ENCODE data around the gene FDX2. TPM values are rescaled to one million over a fixed set of nuclear protein-coding genes. Genes with fewer than 3 reads are reported as not detected.

Gene FDX2
- total and polyA plus RNA-seq, 7 donors, result 19.2 to 45.9 (median 25.2) TPM

DNA sequence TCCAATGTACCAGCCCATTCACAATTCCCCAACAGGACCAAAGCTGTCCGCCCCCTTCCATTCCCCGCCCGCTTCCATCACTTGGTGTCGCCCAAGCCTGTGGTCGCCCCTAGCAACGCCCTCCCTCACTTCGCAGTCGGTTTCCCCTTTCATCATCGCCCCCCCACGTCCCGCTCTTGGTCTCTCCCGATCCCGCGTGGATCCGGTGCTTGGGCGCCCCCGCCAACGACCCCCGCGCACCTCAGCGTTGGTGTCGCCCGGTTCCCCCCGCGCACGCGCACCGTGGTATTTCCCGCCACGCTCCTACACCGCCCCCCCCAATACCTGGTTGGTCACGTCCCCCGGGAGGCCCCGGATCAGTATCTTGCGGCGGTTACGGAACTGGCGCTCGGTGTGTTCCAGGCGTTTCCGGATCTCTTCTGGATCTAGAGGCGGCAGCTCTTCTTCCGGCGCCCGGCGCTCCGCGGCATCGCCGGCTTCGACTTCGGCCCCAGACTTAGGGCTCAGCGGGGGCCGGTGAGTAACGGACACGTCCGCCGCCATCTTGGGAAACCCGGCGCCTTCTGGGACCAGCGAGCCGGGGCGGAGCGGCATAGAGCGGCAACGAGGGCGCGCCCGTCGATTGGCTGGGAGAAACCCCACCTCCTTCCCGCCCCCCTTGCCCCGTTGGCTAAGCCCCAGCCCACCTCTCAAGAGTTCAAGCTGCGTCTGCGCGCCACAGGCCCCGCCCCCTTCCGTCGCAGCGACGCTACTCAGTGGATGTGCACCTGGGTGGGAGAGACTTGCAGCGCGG is 17.3 kb upstream of the FDX2 start, which contains the start of gene RAVER1:
Gene RAVER1, minus strand, starts transcription at position 565 of the 793 bp plus-strand sequence. Its CDS starts 22 bp downstream, at position 543.
- no peaks in the 10 kb centered on the region for H3K9me3 ChIP-seq
- intact Hi-C loops (cut with DNase I), result loop anchor here (2.0 to 10.0 kb wide), 3 partner anchors 48 to 138 kb away; partner anchors contain the start of genes CDC37, DNMT1 and TYK2

DNA sequence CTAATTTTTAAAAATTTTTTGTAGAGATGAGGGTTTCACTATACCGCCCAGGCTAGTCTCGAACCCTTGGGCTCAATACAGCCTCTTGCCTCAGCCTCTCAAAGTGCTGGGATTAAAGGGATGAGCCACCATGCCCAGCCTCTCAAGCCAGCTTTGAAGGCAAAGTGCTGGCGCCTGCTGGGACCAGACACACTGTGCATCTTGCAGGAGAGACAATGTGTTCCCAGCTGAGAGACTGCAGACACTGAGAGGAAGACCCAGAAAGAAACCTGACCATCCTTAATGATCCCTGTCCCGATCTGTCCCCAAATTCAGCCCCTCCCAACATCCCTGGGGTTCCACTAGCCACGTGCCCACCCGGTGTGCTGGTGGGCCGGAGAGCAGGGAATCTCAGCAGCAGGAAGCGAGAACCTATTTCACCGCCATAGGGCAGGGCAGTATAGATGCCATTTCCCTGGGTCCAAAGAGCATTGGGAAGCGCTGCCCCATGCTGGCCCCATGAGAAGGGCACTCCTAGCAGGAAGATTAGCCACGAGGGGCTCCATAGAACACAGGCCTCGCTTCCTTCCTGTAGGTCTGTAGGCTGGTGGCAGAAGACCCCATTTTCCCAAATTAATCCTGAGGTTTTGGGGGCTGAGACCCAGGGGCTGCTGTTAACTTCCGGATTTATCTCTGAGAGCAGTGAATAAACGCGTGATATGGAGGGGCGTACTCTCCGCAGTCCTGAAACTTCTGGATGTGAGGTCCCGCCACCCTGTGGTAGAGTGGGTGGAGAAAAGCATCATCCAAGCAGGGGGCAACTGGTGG is 16.5 kb upstream of the FDX2 start:
- intact Hi-C loops (cut with DNase I), result loop anchor here (2.0 to 10.0 kb wide), 3 partner anchors 48 to 138 kb away; partner anchors contain the start of genes CDC37, DNMT1 and TYK2
- Histone ChIP-seq H3K4me1 (peaks cover 0 to 33% (median 27%) of the 10 kb centered on the region in 4 donors), H3K27ac (peak overlapping the region; percentile 84 to 95 (median 91))

More for the DNA sequence above, 17.3 kb upstream of the FDX2 start, which contains the start of gene RAVER1:
- 1% methylated on average over 82 of the region's 82 CpGs for WGBS, 2 donors
- peak; percentile 56 to 69 for TF ChIP-seq POLR2A (IDR thresholded peaks at IDR 0.05)
- peak; percentile 83 to 92 (median 88) for TF ChIP-seq POLR2AphosphoS5 (IDR thresholded peaks at IDR 0.05)
- TF ChIP-seq EP300 (IDR thresholded peaks at IDR 0.05), result no peak
- TF ChIP-seq, protein P1, sequence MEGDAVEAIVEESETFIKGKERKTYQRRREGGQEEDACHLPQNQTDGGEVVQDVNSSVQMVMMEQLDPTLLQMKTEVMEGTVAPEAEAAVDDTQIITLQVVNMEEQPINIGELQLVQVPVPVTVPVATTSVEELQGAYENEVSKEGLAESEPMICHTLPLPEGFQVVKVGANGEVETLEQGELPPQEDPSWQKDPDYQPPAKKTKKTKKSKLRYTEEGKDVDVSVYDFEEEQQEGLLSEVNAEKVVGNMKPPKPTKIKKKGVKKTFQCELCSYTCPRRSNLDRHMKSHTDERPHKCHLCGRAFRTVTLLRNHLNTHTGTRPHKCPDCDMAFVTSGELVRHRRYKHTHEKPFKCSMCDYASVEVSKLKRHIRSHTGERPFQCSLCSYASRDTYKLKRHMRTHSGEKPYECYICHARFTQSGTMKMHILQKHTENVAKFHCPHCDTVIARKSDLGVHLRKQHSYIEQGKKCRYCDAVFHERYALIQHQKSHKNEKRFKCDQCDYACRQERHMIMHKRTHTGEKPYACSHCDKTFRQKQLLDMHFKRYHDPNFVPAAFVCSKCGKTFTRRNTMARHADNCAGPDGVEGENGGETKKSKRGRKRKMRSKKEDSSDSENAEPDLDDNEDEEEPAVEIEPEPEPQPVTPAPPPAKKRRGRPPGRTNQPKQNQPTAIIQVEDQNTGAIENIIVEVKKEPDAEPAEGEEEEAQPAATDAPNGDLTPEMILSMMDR (IDR thresholded peaks at IDR 0.05), result no peak
- H3K27ac ChIP-seq, result peak within 1 kb of the TSS; percentile 84 to 95 (median 91)
- H3K4me3 ChIP-seq, result peak within 1 kb of the TSS; percentile 59 to 76 (median 68)
- peaks cover 0 to 33% (median 27%) of the 10 kb centered on the region in 4 donors for H3K4me1 ChIP-seq
- H3K27me3 ChIP-seq, result no peaks in the 10 kb centered on the region
- peak; percentile 99 for DNase-seq
- peaks cover 17 to 26% (median 24%) of the 10 kb centered on the region in 4 donors for H3K36me3 ChIP-seq

DNA sequence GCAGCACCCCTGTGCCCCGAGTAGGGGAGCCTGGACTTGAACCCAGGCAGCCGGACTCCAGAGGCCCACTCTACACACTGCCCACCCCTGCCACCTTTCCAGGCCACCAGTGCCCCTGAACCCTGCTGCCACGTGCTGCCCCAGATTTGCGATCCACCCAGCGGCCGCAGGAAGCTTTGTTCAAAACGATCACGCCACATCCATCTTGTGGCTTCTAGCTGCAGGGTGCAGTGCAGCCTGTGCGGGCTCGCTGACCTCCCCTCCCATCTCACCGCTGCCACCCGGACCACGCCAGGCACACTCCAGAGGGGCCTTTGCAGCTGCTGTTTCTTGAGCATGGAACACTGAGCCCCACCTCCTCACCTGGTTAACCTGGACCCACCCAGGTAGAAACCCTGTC is 13.7 kb upstream of the FDX2 start:
- Histone ChIP-seq H3K4me1 (peaks cover 0 to 26% (median 24%) of the 10 kb centered on the region in 4 donors), H3K9me3 (no peaks in the 10 kb centered on the region), H3K27ac (no peak overlapping the region), H3K4me3 (no peak overlapping the region), H3K36me3 (peaks cover 42 to 62% (median 56%) of the 10 kb centered on the region in 4 donors), H3K27me3 (no peaks in the 10 kb centered on the region)
- DNase-seq, result no peak
- 94 to 96% methylated on average over 13 of the region's 13 CpGs for WGBS, 2 donors
- TF ChIP-seq POLR2A (IDR thresholded peaks at IDR 0.05), result no peak
- no peak for TF ChIP-seq EP300 (IDR thresholded peaks at IDR 0.05)
- TF ChIP-seq, protein P1 (IDR thresholded peaks at IDR 0.05), result no peak
- TF ChIP-seq POLR2AphosphoS5 (IDR thresholded peaks at IDR 0.05), result no peak
- intact Hi-C loops (cut with DNase I), result no loop called here

More for the DNA sequence above, 16.5 kb upstream of the FDX2 start:
- 16 to 33% methylated on average over 18 of the region's 18 CpGs for WGBS, 2 donors
- Histone ChIP-seq H3K9me3 (no peaks in the 10 kb centered on the region), H3K4me3 (peak overlapping the region; percentile 59 to 76 (median 68)), H3K27me3 (no peaks in the 10 kb centered on the region), H3K36me3 (peaks cover 25 to 34% (median 32%) of the 10 kb centered on the region in 4 donors)
- TF ChIP-seq POLR2AphosphoS5 (IDR thresholded peaks at IDR 0.05) (no peak), EP300 (IDR thresholded peaks at IDR 0.05) (no peak), POLR2A (IDR thresholded peaks at IDR 0.05) (no peak)
- TF ChIP-seq, protein P1 (IDR thresholded peaks at IDR 0.05), result no peak
- DNase-seq, result no peak

DNA sequence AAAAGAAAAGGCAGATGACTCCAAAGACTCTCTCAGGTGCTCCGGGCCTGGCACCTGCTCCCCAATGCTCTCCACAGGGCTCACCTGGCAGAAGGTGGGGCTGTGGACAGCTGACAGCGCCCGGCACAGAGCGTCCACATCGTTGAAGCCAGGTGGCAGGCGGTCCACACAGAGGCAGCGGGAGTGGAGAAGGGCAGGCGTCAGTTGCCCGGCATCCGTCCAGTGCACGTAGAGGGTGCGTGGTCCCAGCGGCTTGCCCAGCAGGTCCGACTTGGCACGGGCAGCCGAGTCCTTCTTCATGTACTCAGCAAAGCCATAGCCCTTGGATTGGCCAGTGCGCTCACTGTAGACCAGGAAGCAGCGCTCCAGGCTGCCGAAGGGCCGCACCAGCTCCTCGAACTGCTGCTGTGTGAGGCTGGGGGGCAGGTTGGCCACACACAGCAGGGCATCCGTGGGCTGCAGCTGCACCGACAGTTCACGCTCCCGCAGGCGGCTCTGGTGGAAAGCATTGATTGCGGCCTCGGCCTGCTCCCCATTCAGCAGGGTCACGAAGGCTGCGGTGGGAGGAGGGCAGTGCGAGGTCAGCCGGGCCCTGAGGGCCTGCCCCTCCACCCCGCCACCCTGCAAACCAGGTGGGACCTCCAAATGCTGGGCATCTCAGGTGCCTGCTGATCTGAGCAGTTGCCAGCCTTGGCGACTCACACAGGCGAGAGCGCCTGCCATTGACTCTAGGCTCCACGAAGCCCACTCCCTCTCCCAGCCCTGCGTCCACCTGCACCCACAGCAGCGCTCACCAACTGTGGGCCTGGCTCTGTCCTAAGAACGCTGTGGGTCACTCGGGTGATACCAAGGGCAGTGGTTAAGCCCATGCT is 13.0 kb upstream of the FDX2 start:
- TF ChIP-seq, protein P1 (IDR thresholded peaks at IDR 0.05), result no peak
- TF ChIP-seq POLR2A (IDR thresholded peaks at IDR 0.05) (no peak), POLR2AphosphoS5 (IDR thresholded peaks at IDR 0.05) (no peak), EP300 (IDR thresholded peaks at IDR 0.05) (no peak)
- no peak overlapping the region for H3K4me3 ChIP-seq
- H3K9me3 ChIP-seq, result no peaks in the 10 kb centered on the region
- H3K36me3 ChIP-seq, result peaks cover 42 to 70% (median 62%) of the 10 kb centered on the region in 4 donors
- H3K4me1 ChIP-seq, result peaks cover 0 to 18% (median 17%) of the 10 kb centered on the region in 4 donors
- WGBS, 2 donors, result 95 to 97% methylated on average over 41 of the region's 41 CpGs
- H3K27me3 ChIP-seq, result no peaks in the 10 kb centered on the region
- H3K27ac ChIP-seq, result no peak overlapping the region
- intact Hi-C loops (cut with DNase I), result no loop called here
- DNase-seq, result no peak

All from sigmoid colon (tissue), 7 donors.